Ovary (tissue), 3 donors: Measurements from ENCODE around the gene DNAJC15.

ENCODE experiments used
- CTCF ChIP-seq, 3 donors: fragments of 450-650 bp in 2 of 3; fragments of 200-600 bp in 1 of 3; IDR thresholded peaks; one replicate each; pipeline versions ENCODE4 v1.5.1 to v1.8.0; 2016 to 2022; ENCODE audit warnings: antibody characterized with exemption in 3 of 3, mild to moderate bottlenecking in 1 of 3
- EP300 ChIP-seq: sonication (generic); formaldehyde crosslinking; IDR thresholded peaks from one replicate; pipeline ENCODE4 v1.6.1; 2017; ENCODE audit warnings: antibody characterized with exemption
- donor health status: DM: no; HTN: no; CAD: no.

- TF ChIP-seq CTCF (IDR thresholded peaks at IDR 0.05) (no peak), EP300 (no peak)
Observed at GRCh38 chr13:43156916-43157315, 133.5 kb downstream of the DNAJC15 start.
